K562 (cell line): Measurements from ENCODE around the gene MAP3K6. TPM values are rescaled to one million over a fixed set of nuclear protein-coding genes. Genes with fewer than 3 reads are reported as not detected.

Experiments used
- ATF1 ChIP-seq, 2 experiments: fragments of 450-650 bp in 1 of 2; IDR thresholded peaks; 2 replicates each; pipeline ENCODE4 v1.6.1; 2016; ENCODE audit warnings: missing compliant biosample characterization in 1 of 2, missing genetic modification characterization in 1 of 2
- CREB3L1 ChIP-seq: fragments of 450-650 bp; IDR thresholded peaks from 2 replicates; pipeline ENCODE4 v1.6.1; 2014; ENCODE audit warnings: low read depth, mild to moderate bottlenecking, moderate library complexity, borderline replicate concordance
- E2F3 ChIP-seq: fragments of 250-450 bp; sonication (Bioruptor Pico); IDR thresholded peaks from 2 replicates; pipeline ENCODE4 v1.4.0; 2020; ENCODE audit warnings: mild to moderate bottlenecking
- E2F6 ChIP-seq, 2 experiments: IDR thresholded peaks; 2 replicates each; pipeline ENCODE4 v1.6.1; 2011; ENCODE audit warnings: borderline replicate concordance in 1 of 2, control low read depth in 1 of 2, low read depth in 1 of 2, low read length in 1 of 2, mild to moderate bottlenecking in 1 of 2, mixed read lengths in 1 of 2, moderate library complexity in 1 of 2; ENCODE audit not compliant: insufficient read depth in 1 of 2, insufficient read length in 1 of 2, poor library complexity in 1 of 2, severe bottlenecking in 1 of 2; ENCODE audit errors: extremely low read depth in 1 of 2
- FOSL1 ChIP-seq: fragments of 200-800 bp; sonication (Bioruptor generic); conservative IDR thresholded peaks from 2 replicates; pipeline ENCODE4 v1.6.1; 2016; ENCODE audit warnings: missing genetic modification characterization, missing compliant biosample characterization
- FOXA3 ChIP-seq, 2 experiments: fragments of 450-650 bp in 1 of 2; sonication (generic) in 1 of 2; formaldehyde crosslinking; IDR thresholded peaks in 1 of 2; conservative IDR thresholded peaks in 1 of 2; 2 replicates each; pipeline versions ENCODE4 v1.4.0 to v1.8.0; 2020 to 2022; ENCODE audit warnings: mild to moderate bottlenecking in 2 of 2, missing genetic modification reagents in 1 of 2
- FOXJ2 ChIP-seq: fragments of 200-800 bp; sonication (Bioruptor generic); IDR thresholded peaks from 2 replicates; pipeline ENCODE4 v1.6.1; 2016; ENCODE audit warnings: missing genetic modification characterization, missing compliant biosample characterization
- FOXP1 ChIP-seq: sonication (generic); formaldehyde crosslinking; IDR thresholded peaks from 2 replicates; pipeline ENCODE4 v1.8.0; 2022; ENCODE audit warnings: mild to moderate bottlenecking, missing genetic modification reagents
- HMGXB4 ChIP-seq: sonication (generic); formaldehyde crosslinking; IDR thresholded peaks from 2 replicates; pipeline ENCODE4 v1.8.1; 2023; ENCODE audit warnings: mild to moderate bottlenecking, missing genetic modification reagents
- KLF16 ChIP-seq: IDR thresholded peaks from 2 replicates; pipeline ENCODE4 v1.6.1; 2016; ENCODE audit warnings: antibody characterized with exemption
- MAX ChIP-seq: sonication (generic); formaldehyde crosslinking; IDR thresholded peaks from 2 replicates; pipeline ENCODE4 v1.9.0; 2022; ENCODE audit warnings: mild to moderate bottlenecking, missing genetic modification reagents
- NR2C1 ChIP-seq, 2 experiments: fragments of 450-650 bp; IDR thresholded peaks; 2 replicates each; pipeline ENCODE4 v1.6.1; 2017; ENCODE audit warnings: mild to moderate bottlenecking in 2 of 2, antibody characterized with exemption in 1 of 2, inconsistent platforms in 1 of 2, missing compliant biosample characterization in 1 of 2, missing genetic modification characterization in 1 of 2
- POLR2G ChIP-seq: fragments of 200-400 bp; formaldehyde crosslinking; IDR thresholded peaks from 2 replicates; pipeline ENCODE4 v1.6.1; 2017; ENCODE audit warnings: low read depth, mild to moderate bottlenecking, antibody characterized with exemption, low read length, moderate library complexity
- RAD21 ChIP-seq, 2 experiments: fragments of 250-450 bp in 1 of 2; fragments of 450-650 bp in 1 of 2; sonication (Bioruptor Pico) in 1 of 2; formaldehyde crosslinking in 1 of 2; IDR thresholded peaks in 1 of 2; conservative IDR thresholded peaks in 1 of 2; 2 replicates each; pipeline versions ENCODE4 v1.4.0 to v1.8.0; 2020 to 2022; ENCODE audit warnings: mild to moderate bottlenecking in 2 of 2, moderate library complexity in 1 of 2
- SNRNP70 ChIP-seq: fragments of 200-400 bp; formaldehyde crosslinking; optimal IDR thresholded peaks from 2 replicates; pipeline ENCODE3; 2017; ENCODE audit warnings: low read depth, low read length
- TCF7 ChIP-seq: sonication (generic); IDR thresholded peaks from 2 replicates; pipeline ENCODE4 v1.6.1; 2016; ENCODE audit warnings: antibody characterized with exemption, borderline replicate concordance
- TFAP4 ChIP-seq: sonication (generic); formaldehyde crosslinking; IDR thresholded peaks from 2 replicates; pipeline ENCODE4 v1.8.0; 2022; ENCODE audit warnings: missing genetic modification reagents, mild to moderate bottlenecking, moderate library complexity, borderline replicate concordance
- ZFPM2 ChIP-seq: fragments of 250-450 bp; sonication (Bioruptor Pico); IDR thresholded peaks from 2 replicates; pipeline ENCODE4 v1.5.1; 2022; ENCODE audit warnings: mild to moderate bottlenecking
- ZNF561 ChIP-seq: fragments of 450-650 bp; formaldehyde crosslinking; conservative IDR thresholded peaks from 2 replicates; pipeline ENCODE4 v1.4.0; 2020; ENCODE audit warnings: mild to moderate bottlenecking, moderate library complexity
- ZNF77 ChIP-seq: fragments of 250-450 bp; sonication (Bioruptor Pico); IDR thresholded peaks from 2 replicates; pipeline ENCODE4 v1.5.0; 2020
- polyA plus RNA-seq, 8 experiments: library from polyadenylated mRNA; depleted of rRNA in 4 of 8; stranded (reverse) in 5 of 8; unstranded in 3 of 8; fragments of >200 nt; fragmentation: Nextera tagmentation in 2 of 8; fragmentation: Illumina TruSeq in 1 of 8; extraction: Ambion mirVana in 2 of 8; extraction: Trizol in 1 of 8; gene quantifications; 2 replicates each; pipeline versions ENCODE4 v1.2.1 to v1.2.3, GENCODE V29; 2011 to 2014; ENCODE audit warnings: inconsistent platforms in 1 of 8, missing spikeins in 1 of 8
- total RNA-seq, 7 experiments: library from RNA; depleted of rRNA in 6 of 7; stranded (reverse); fragments of >200 nt in 6 of 7; fragmentation: Illumina TruSeq in 2 of 7; extraction: Trizol in 2 of 7; gene quantifications; 2 replicates each; pipeline versions ENCODE4 v1.2.1 to v1.2.3, GENCODE V29; 2011 to 2021; ENCODE audit warnings: low replicate concordance in 1 of 7

MAP3K6 gene
- total and polyA plus RNA-seq, 9 of the 15 experiments (the other 6 are each of a cell fraction or from before 2014, with no cell fraction given) = 0.99 to 21.9 (median 7.0) TPM

GRCh38 chr1:27321813-27322568 is 44.8 kb downstream of the MAP3K6 start, which contains the start of gene TMEM222 (continued):
- TF ChIP-seq HMGXB4 (CRISPR knock-in tag) (peak; percentile 80; the same call in 1 of the 2 replicates), SNRNP70 (no peak), FOSL1 (tag) (no peak; the same call in 1 of the 2 replicates), CREB3L1 (peak; percentile 88), POLR2G (peak; percentile 98), ZNF561 (CRISPR knock-in tag) (no peak), TCF7 (peak; percentile 87; the same call in 1 of the 2 replicates), FOXA3 (CRISPR knock-in tag; conservative IDR thresholded peaks at IDR 0.05 in 1 of 2, IDR thresholded peaks at IDR 0.05 in 1 of 2) (peak in 1 of 2 experiments; percentile 86; a peak in 1 of 4 replicates), MAX (CRISPR knock-in tag) (peak; percentile 100), ZFPM2 (no peak), E2F6 (IDR thresholded peaks at IDR 0.05; ENCODE audit: borderline replicate concordance in 1 of 2, extremely low read depth in 1 of 2, insufficient read depth in 1 of 2, insufficient read length in 1 of 2, low read depth in 1 of 2, low read length in 1 of 2, poor library complexity in 1 of 2, severe bottlenecking in 1 of 2) (peak; percentile 73 to 89), TFAP4 (CRISPR knock-in tag) (peak; percentile 92), E2F3 (CRISPR knock-in tag) (peak; percentile 44; the same call in 1 of the 2 replicates), RAD21 (CRISPR knock-in tag; conservative IDR thresholded peaks at IDR 0.05 in 1 of 2, IDR thresholded peaks at IDR 0.05 in 1 of 2) (peak in 1 of 2 experiments; percentile 19; a peak in 1 of 4 replicates), FOXJ2 (peak; percentile 51; the same call in 1 of the 2 replicates), NR2C1 (IDR thresholded peaks at IDR 0.05) (peak; percentile 87), NR2C1 (tag; IDR thresholded peaks at IDR 0.05) (peak; percentile 95), ZNF77 (CRISPR knock-in tag) (no peak), ATF1 (CRISPR knock-in tag; IDR thresholded peaks at IDR 0.05) (peak; percentile 53; the same call in 1 of the 2 replicates), ATF1 (tag; IDR thresholded peaks at IDR 0.05) (peak; percentile 98), KLF16 (peak; percentile 73), FOXP1 (CRISPR knock-in tag) (peak; percentile 99)
